GM10248 (cell line): Measurements from ENCODE around the gene PTPRN2.

Source experiments
- CTCF ChIA-PET: fragments of 300-600 bp; sonication (Branson Sonifier 250); formaldehyde crosslinking; extraction: SDS; loops from one replicate; lab custom pipeline; 2021; ENCODE audit warnings: antibody characterized with exemption; lab: Yijun Ruan, JAX
- POLR2A ChIA-PET: fragments of 350-650 bp; sonication (Branson Sonifier 250); formaldehyde crosslinking; extraction: SDS; loops from one replicate; lab custom pipeline; 2020; ENCODE audit warnings: antibody characterized with exemption; lab: Yijun Ruan, JAX
- DNase-seq: peaks from one replicate; pipeline ENCODE4 v3.0.0; 2012; ENCODE audit errors: extremely low spot score
- TF ChIP-seq, protein P1 (sequence below): IDR thresholded peaks from 2 replicates; pipeline ENCODE4 v1.5.1; 2012; ENCODE audit warnings: mild to moderate bottlenecking, low read depth; ENCODE audit errors: extremely low read depth, missing control alignments, control extremely low read depth

The PTPRN2 gene

DNA sequence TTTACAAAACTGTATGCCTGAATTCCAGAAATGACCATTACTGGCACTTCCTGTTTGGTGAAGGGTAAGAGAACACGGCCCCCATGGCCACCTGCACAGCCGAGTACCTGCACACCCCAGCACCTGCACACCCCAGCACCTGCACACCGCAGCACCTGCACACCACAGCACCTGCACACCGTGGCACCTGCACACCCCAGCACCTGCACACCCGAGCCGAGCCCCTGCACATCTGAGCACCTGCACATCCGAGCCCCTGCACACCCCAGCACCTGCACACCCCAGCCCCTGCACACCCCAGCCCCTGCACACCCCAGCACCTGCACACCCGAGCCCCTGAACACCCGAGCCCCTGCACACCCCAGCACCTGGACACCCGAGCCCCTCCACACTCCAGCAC is 1007.3 kb downstream of the PTPRN2 start:
- no peak for DNase-seq
- ChIA-PET POLR2A (no interaction called here), CTCF (no interaction called here)
- TF ChIP-seq, protein P1, sequence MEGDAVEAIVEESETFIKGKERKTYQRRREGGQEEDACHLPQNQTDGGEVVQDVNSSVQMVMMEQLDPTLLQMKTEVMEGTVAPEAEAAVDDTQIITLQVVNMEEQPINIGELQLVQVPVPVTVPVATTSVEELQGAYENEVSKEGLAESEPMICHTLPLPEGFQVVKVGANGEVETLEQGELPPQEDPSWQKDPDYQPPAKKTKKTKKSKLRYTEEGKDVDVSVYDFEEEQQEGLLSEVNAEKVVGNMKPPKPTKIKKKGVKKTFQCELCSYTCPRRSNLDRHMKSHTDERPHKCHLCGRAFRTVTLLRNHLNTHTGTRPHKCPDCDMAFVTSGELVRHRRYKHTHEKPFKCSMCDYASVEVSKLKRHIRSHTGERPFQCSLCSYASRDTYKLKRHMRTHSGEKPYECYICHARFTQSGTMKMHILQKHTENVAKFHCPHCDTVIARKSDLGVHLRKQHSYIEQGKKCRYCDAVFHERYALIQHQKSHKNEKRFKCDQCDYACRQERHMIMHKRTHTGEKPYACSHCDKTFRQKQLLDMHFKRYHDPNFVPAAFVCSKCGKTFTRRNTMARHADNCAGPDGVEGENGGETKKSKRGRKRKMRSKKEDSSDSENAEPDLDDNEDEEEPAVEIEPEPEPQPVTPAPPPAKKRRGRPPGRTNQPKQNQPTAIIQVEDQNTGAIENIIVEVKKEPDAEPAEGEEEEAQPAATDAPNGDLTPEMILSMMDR = no peak

DNA sequence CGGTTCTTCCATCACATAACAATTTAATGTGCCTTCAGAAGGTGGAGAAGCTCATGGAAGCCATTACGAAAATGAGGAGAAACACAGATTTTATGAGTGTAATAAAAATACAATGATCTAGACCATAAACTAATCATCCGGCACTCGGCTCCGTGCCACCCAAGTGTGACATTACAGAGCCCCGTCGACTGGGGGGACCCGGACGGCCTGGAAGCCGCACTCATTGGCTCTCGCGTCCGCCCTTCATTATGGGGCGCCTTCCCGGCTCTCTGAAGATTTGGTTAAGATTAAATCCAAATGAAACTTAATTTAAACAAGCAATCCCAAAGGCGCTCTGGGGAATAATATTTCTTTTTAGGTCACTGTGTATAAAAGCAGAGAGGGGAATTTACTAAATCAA is 1008.2 kb downstream of the PTPRN2 start:
- ChIA-PET POLR2A (no interaction called here), CTCF (no interaction called here)
- no peak for DNase-seq
- TF ChIP-seq, protein P1 = no peak

DNA sequence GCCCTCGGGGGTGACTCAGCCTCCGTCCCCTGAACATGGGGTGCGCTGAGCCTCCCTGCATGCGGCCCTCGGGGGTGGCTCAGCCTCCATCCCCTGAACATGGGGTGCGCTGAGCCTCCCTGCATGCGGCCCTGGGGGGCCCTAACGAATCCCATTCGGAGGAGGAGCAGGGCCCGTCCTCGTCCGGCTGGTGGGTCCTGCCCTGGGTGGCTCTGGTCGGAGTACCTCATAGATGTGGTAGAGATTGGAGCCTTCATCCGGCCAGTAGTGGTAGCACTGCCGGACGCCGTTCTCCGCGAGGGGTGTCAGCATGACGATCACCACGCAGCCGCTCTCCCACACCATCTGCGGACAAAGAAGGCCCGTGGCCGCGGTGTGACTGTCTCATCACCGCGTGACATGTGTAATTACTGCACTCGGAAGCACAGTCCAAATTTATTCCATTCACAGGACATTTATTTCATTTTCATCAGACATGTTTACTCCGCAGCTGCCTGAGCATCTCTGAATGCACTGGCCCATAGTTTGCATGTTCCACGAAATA is 1009.8 kb downstream of the PTPRN2 start:
- POLR2A ChIA-PET = no interaction called here
- TF ChIP-seq, protein P1 = no peak
- CTCF ChIA-PET = no interaction called here
- no peak for DNase-seq

DNA sequence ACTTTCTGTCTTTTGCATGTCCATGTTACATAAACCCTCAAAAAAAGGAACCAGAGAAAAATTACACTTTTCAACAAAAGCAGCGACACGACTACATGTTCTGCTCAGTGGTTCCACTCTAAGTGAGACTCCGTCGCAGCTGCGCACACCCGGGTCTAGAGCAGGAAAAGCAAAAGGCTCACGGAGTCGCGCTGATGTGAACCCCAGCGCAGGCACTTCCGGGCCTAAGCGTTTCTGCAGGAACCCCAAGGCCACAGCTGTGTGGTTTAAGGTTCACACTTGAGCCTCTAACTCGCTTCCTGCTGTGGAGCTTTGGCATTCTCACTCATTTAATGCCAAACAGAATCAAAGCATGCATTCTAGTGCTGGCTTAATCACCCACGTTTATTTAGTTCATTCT is 1010.6 kb downstream of the PTPRN2 start:
- POLR2A ChIA-PET = no interaction called here

DNA sequence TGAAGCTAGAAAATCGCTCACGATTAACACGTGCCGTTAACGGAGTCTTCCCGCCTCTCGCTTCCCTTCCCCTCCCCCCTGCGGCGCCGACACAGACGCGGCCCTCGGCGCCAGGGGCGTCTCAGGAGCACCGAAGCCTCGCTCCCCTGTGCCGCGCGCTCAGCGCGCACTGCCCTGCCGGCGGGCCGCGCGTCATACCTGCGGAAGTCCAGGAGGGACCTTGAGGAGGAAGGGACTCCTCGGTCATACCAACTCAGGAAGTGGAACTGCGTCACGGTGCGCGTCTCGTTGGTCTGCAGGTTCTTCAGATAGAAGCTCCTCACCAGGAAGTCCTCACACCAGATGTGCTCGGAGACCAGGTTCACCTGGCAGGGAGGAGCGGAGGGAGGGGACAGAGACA is 1011.2 kb downstream of the PTPRN2 start:
- TF ChIP-seq, protein P1 = no peak
- CTCF ChIA-PET = no interaction called here
- POLR2A ChIA-PET = no interaction called here
- DNase-seq = no peak

More for the DNA sequence above, 1010.6 kb downstream of the PTPRN2 start:
- DNase-seq = no peak
- CTCF ChIA-PET = no interaction called here
- TF ChIP-seq, protein P1 = no peak

DNA sequence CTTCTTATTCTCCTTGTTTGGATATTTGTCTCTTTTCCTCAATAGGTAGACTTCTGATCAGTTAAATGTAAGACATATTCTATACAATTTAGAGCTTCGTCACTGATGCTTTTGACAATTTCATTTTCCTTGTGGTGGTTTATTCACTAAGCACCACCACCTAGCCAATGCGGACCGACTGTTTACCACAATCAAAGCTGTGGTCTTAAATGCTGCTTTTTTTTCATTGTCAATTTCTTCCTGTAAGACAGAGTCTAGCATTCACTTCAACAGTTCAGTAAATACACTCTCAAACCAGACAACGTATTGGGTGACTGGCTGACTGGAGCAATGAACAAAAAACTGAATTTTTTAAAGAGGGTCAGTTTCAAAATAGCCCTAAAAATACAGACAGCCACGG is 1011.8 kb downstream of the PTPRN2 start:
- DNase-seq = no peak
- TF ChIP-seq, protein P1 = no peak
- ChIA-PET CTCF (no interaction called here), POLR2A (no interaction called here)
